GM12878 (cell line): ENCODE measurements around the gene MUC12.

Experiments
- HDAC2 ChIP-seq: fragments of 200-600 bp; sonication (generic); IDR thresholded peaks from 2 replicates; pipeline ENCODE4 v1.6.1; 2017
- JUND ChIP-seq: IDR thresholded peaks from 2 replicates; pipeline ENCODE4 v1.6.1; 2012; ENCODE audit warnings: low read depth, mild to moderate bottlenecking, low read length, improper control_type of control experiment, moderate library complexity
- KDM1A ChIP-seq: fragments of 200-600 bp; sonication (generic); IDR thresholded peaks from 2 replicates; pipeline ENCODE4 v1.6.1; 2016; ENCODE audit warnings: borderline replicate concordance
- POLR2A ChIP-seq: IDR thresholded peaks from 2 replicates; pipeline ENCODE4 v1.6.1; 2011; ENCODE audit warnings: low read depth, mild to moderate bottlenecking, low read length
- POLR2AphosphoS5 ChIP-seq: IDR thresholded peaks from 2 replicates; pipeline ENCODE4 v1.6.1; 2011; ENCODE audit warnings: mild to moderate bottlenecking, low read length, inconsistent platforms
- TCF3 ChIP-seq: IDR thresholded peaks from 2 replicates; pipeline ENCODE4 v1.6.1; 2012; ENCODE audit warnings: low read depth, mild to moderate bottlenecking, low read length, borderline replicate concordance; ENCODE audit not compliant: insufficient read depth
- ZNF24 ChIP-seq: fragments of 450-650 bp; IDR thresholded peaks from 2 replicates; pipeline ENCODE4 v1.6.1; 2017; ENCODE audit warnings: antibody characterized with exemption, mild to moderate bottlenecking
- TF ChIP-seq, protein P1 (sequence below), 3 experiments: IDR thresholded peaks in 2 of 3; conservative IDR thresholded peaks in 1 of 3; 2 replicates each; pipeline ENCODE4 v1.5.1; 2011; ENCODE audit warnings: low read depth in 3 of 3, low read length in 3 of 3, mild to moderate bottlenecking in 3 of 3, control low read depth in 2 of 3, moderate library complexity in 2 of 3, inconsistent platforms in 1 of 3, mixed read lengths in 1 of 3; ENCODE audit not compliant: control insufficient read depth in 2 of 3, insufficient read depth in 1 of 3; ENCODE audit errors: extremely low read depth in 1 of 3
- TF ChIP-seq, protein P2 (sequence below): IDR thresholded peaks from 2 replicates; pipeline ENCODE4 v1.6.1; 2011; ENCODE audit warnings: borderline replicate concordance, low read depth, mild to moderate bottlenecking, moderate library complexity, low read length; ENCODE audit not compliant: insufficient read depth, poor library complexity, severe bottlenecking
- TF ChIP-seq, protein P3 (sequence below): IDR thresholded peaks from 2 replicates; pipeline ENCODE4 v1.6.1; 2012; ENCODE audit warnings: low read depth, low read length, improper control_type of control experiment
- TF ChIP-seq, protein P4 (sequence below): fragments of 450-650 bp; IDR thresholded peaks from 2 replicates; pipeline ENCODE4 v1.6.1; 2017; ENCODE audit warnings: mild to moderate bottlenecking

DNA sequence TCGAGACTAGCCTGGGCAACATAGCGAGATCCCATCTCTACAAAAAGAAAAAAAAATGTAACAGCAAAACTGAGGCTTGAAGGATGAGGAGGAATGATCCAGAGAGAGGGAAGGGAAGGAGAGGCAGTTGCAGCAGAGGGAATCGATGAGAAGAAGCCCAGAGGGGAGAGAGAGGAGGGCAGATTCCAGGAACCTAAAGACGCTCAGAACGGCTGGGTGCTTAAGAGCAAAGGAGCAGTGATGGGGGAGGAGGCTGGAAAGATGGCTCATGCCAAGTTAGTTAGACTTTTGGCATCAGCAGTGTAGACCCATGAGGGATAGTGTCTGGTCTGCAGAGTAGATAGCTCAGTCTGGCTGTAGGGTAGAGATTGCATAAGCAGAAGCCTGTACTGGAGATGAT is 40.3 kb downstream of the MUC12 start:
- TF ChIP-seq POLR2AphosphoS5 (no peak), HDAC2 (no peak), JUND (no peak), KDM1A (no peak), POLR2A (no peak), TCF3 (no peak), ZNF24 (no peak)
- TF ChIP-seq, protein P1, sequence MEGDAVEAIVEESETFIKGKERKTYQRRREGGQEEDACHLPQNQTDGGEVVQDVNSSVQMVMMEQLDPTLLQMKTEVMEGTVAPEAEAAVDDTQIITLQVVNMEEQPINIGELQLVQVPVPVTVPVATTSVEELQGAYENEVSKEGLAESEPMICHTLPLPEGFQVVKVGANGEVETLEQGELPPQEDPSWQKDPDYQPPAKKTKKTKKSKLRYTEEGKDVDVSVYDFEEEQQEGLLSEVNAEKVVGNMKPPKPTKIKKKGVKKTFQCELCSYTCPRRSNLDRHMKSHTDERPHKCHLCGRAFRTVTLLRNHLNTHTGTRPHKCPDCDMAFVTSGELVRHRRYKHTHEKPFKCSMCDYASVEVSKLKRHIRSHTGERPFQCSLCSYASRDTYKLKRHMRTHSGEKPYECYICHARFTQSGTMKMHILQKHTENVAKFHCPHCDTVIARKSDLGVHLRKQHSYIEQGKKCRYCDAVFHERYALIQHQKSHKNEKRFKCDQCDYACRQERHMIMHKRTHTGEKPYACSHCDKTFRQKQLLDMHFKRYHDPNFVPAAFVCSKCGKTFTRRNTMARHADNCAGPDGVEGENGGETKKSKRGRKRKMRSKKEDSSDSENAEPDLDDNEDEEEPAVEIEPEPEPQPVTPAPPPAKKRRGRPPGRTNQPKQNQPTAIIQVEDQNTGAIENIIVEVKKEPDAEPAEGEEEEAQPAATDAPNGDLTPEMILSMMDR (IDR thresholded peaks at IDR 0.05 in 2 of 3, conservative IDR thresholded peaks at IDR 0.05 in 1 of 3; ENCODE audit: control insufficient read depth in 2 of 3, extremely low read depth in 1 of 3, insufficient read depth in 1 of 3, low read depth in 3 of 3, low read length in 3 of 3): no peak
- TF ChIP-seq, protein P2, sequence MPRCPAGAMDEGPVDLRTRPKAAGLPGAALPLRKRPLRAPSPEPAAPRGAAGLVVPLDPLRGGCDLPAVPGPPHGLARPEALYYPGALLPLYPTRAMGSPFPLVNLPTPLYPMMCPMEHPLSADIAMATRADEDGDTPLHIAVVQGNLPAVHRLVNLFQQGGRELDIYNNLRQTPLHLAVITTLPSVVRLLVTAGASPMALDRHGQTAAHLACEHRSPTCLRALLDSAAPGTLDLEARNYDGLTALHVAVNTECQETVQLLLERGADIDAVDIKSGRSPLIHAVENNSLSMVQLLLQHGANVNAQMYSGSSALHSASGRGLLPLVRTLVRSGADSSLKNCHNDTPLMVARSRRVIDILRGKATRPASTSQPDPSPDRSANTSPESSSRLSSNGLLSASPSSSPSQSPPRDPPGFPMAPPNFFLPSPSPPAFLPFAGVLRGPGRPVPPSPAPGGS: no peak
- TF ChIP-seq, protein P3, sequence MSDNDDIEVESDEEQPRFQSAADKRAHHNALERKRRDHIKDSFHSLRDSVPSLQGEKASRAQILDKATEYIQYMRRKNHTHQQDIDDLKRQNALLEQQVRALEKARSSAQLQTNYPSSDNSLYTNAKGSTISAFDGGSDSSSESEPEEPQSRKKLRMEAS: no peak
- TF ChIP-seq, protein P4, sequence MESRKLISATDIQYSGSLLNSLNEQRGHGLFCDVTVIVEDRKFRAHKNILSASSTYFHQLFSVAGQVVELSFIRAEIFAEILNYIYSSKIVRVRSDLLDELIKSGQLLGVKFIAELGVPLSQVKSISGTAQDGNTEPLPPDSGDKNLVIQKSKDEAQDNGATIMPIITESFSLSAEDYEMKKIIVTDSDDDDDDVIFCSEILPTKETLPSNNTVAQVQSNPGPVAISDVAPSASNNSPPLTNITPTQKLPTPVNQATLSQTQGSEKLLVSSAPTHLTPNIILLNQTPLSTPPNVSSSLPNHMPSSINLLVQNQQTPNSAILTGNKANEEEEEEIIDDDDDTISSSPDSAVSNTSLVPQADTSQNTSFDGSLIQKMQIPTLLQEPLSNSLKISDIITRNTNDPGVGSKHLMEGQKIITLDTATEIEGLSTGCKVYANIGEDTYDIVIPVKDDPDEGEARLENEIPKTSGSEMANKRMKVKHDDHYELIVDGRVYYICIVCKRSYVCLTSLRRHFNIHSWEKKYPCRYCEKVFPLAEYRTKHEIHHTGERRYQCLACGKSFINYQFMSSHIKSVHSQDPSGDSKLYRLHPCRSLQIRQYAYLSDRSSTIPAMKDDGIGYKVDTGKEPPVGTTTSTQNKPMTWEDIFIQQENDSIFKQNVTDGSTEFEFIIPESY: no peak
